ES-I3 (cell line): ENCODE data around the gene CENPC.
"Not testable (repeated sequence)": the region's sequence is repeated elsewhere in the genome, so short reads cannot be mapped to it uniquely, and the experiment has no call there.

ENCODE experiments used
- H3K36me3 ChIP-seq: 2 replicates; pipeline ENCODE4 v1.6.1; 2013; ENCODE audit warnings: mild to moderate bottlenecking, low read length, control low read depth, moderate library complexity; ENCODE audit not compliant: insufficient read depth
- H3K4me1 ChIP-seq: 2 replicates; pipeline ENCODE4 v1.6.1; 2013; ENCODE audit warnings: mild to moderate bottlenecking, control low read depth, low read length; ENCODE audit not compliant: insufficient read depth
- H3K9ac ChIP-seq: 2 replicates; pipeline ENCODE4 v1.6.1; 2013; ENCODE audit warnings: low read depth, mild to moderate bottlenecking, low read length, moderate library complexity
- H3K9me3 ChIP-seq: 2 replicates; pipeline ENCODE4 v1.6.1; 2013; ENCODE audit warnings: mild to moderate bottlenecking, low read length, moderate library complexity; ENCODE audit not compliant: control insufficient read depth, insufficient read depth

CENPC gene

GRCh38 chr4:67535280-67535840 lies 9.9 kb downstream of the CENPC start:
- Histone ChIP-seq H3K36me3 (peaks cover 11% of the 10 kb centered on the region), H3K9ac (no peak overlapping the region), H3K9me3 (peaks cover 2% of the 10 kb centered on the region; the same call in 1 of the 2 replicates), H3K4me1 (no peaks in the 10 kb centered on the region)

DNA sequence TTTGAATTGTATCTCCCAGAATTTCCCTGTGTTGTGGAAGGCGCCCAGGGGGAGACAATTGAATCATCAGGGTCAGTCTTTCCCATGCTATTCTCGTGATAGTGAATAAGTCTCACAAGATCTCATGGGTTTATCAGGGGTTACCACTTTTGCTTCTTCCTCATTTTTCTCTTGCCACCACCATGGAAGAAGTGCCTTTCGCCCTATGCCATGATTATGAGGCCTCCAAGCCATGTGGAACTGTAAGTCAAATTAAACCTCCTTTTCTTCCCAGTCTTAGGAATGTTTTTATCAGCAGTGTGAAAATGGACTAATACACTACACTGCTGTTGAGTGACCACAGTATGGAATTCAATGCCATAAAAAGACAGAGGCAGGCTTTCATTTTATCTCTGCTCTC lies 12.2 kb downstream of the CENPC start:
- Histone ChIP-seq H3K36me3 (peaks cover 11% of the 10 kb centered on the region; the same call in 1 of the 2 replicates), H3K4me1 (no peaks in the 10 kb centered on the region), H3K9me3 (peaks cover 2% of the 10 kb centered on the region; the same call in 1 of the 2 replicates), H3K9ac (no peak overlapping the region)

- not testable (repeated sequence) for H3K9ac ChIP-seq, H3K36me3 ChIP-seq, H3K4me1 ChIP-seq, H3K9me3 ChIP-seq
Observed at GRCh38 chr4:67532397-67532796, 12.9 kb downstream of the CENPC start.

DNA sequence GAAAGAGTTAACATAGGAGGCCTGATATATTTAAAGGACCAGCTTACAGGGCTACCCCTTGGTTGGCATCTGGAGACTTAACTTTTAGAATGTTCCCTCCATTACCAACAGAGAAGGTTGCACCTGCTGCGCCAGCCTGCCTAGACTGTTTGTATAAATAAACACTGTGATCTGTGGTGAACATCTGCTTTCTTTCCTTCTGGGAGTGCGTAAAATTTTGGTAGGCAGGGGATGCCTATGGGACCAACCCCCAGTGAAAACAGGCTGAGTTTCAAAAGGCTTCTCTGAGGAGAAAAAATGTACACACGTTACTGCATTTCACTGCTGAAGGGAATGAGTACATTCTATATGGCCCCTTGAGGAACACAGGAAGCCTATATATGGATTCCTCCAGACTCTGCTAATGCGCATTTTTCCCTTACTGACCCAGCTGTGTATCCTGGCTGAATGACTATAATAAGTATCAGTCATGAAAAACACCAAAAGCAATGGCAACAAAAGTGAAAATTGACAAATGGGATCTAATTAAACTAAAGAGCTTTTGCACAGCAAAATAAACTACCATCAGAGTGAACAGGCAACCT lies 13.8 kb downstream of the CENPC start:
- no peaks in the 10 kb centered on the region for H3K4me1 ChIP-seq
- H3K9ac ChIP-seq, result no peak overlapping the region
- peaks cover 6% of the 10 kb centered on the region; the same call in 1 of the 2 replicates for H3K36me3 ChIP-seq
- peaks cover 2% of the 10 kb centered on the region; the same call in 1 of the 2 replicates for H3K9me3 ChIP-seq

GRCh38 chr4:67524140-67524539 lies 21.2 kb downstream of the CENPC start:
- H3K36me3 ChIP-seq, H3K4me1 ChIP-seq, H3K9me3 ChIP-seq, H3K9ac ChIP-seq: not testable (repeated sequence)

GRCh38 chr4:67522851-67523671 lies 22.2 kb downstream of the CENPC start:
- no peaks in the 10 kb centered on the region for H3K9me3 ChIP-seq
- H3K9ac ChIP-seq, result no peak overlapping the region
- H3K4me1 ChIP-seq, result no peaks in the 10 kb centered on the region
- no peaks in the 10 kb centered on the region for H3K36me3 ChIP-seq

GRCh38 chr4:67522230-67522629 lies 23.1 kb downstream of the CENPC start:
- Histone ChIP-seq H3K4me1 (no peaks in the 10 kb centered on the region), H3K36me3 (no peaks in the 10 kb centered on the region), H3K9me3 (no peaks in the 10 kb centered on the region), H3K9ac (no peak overlapping the region)

DNA sequence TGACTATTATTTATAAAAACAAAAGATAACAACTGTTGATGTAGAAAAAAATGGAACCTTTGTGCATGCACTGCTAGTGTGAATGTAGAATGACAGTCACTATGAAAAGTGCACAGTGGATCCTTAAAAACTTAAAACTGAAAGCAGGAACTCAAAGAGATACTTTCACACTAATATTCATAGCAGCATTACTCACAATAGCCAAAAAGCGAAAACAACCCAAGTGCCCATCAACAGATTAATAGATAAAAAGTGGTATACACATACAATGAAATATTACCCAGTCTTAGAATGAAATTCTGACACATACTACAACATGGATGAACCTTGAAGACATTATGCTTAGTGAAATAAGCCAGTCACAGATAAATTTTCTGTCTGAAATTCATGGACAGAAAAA lies 23.8 kb downstream of the CENPC start:
- Histone ChIP-seq H3K4me1 (no peaks in the 10 kb centered on the region), H3K9me3 (no peaks in the 10 kb centered on the region), H3K36me3 (no peaks in the 10 kb centered on the region), H3K9ac (no peak overlapping the region)

- no peaks in the 10 kb centered on the region for H3K4me1 ChIP-seq
- H3K36me3 ChIP-seq, result no peaks in the 10 kb centered on the region
- H3K9ac ChIP-seq, result no peak overlapping the region
- H3K9me3 ChIP-seq, result no peaks in the 10 kb centered on the region
Observed at GRCh38 chr4:67520141-67520540, 25.2 kb downstream of the CENPC start.

GRCh38 chr4:67512501-67512900 lies 32.8 kb downstream of the CENPC start:
- Histone ChIP-seq H3K9ac (no peak overlapping the region), H3K4me1 (no peaks in the 10 kb centered on the region), H3K36me3 (peaks cover 12% of the 10 kb centered on the region)

GRCh38 chr4:67500373-67500772 lies 44.9 kb downstream of the CENPC start:
- Histone ChIP-seq H3K36me3 (no peaks in the 10 kb centered on the region), H3K9me3 (no peaks in the 10 kb centered on the region), H3K4me1 (no peaks in the 10 kb centered on the region), H3K9ac (no peak overlapping the region)

More at GRCh38 chr4:67512501-67512900, 32.8 kb downstream of the CENPC start:
- H3K9me3 ChIP-seq, result no peaks in the 10 kb centered on the region

DNA sequence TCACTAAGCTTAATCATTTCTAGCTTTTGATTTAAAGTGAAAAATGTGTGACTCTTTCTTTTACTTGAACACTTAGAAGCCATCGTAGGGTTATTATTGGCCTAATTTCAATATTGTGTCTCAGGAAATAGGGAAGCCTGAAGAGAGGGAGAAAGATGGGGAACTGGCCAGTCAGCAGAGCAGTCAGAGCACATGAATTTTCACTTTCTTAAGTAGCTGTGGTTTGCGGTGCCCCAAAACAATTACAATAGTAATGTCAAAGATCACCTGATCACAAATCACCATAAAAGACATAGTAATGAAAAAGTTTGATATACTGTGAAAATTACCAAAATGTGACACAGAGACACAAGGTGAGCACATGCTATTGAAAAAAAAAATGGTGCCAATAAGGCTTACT lies 45.5 kb downstream of the CENPC start:
- H3K9ac ChIP-seq, result no peak overlapping the region

DNA sequence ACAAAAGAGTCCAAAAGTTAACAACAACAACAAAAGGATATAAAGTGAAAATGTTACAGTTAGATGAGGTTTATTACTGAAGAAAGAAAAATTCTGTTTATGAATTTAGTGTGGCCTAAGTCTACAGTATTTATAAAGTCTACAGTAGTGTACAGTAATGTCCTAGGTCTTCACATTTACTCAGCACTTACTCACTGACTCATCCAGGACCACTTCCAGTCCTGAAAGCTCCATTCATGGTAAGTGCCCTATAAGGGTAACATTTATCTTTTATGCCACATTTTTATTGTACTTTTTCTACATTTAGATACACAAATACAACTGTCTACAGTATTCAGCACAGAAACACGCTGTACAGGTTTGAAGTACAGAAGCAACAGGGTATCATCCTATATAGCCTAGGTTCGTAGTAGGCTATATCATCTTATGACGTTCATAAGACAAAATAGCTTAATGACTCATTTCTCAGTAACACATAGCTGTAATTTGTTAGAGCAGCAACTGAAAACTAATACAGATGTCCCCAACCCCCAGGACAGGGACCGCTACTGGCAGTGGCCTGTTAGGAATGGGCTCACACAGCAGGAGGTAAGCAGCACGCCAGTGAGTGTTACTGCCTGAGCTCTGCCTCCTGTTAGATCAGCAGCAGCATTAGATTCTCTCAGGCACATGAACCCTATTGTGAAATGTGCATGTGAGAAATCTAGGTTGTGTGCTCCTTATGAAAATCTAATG lies 61.3 kb downstream of the CENPC start:
- Histone ChIP-seq H3K9ac (no peak overlapping the region), H3K4me1 (no peaks in the 10 kb centered on the region; the same call in 1 of the 2 replicates), H3K9me3 (no peaks in the 10 kb centered on the region), H3K36me3 (no peaks in the 10 kb centered on the region; the same call in 1 of the 2 replicates)

More for the DNA sequence above, 45.5 kb downstream of the CENPC start:
- no peaks in the 10 kb centered on the region for H3K36me3 ChIP-seq
- no peaks in the 10 kb centered on the region for H3K9me3 ChIP-seq
- H3K4me1 ChIP-seq, result no peaks in the 10 kb centered on the region

DNA sequence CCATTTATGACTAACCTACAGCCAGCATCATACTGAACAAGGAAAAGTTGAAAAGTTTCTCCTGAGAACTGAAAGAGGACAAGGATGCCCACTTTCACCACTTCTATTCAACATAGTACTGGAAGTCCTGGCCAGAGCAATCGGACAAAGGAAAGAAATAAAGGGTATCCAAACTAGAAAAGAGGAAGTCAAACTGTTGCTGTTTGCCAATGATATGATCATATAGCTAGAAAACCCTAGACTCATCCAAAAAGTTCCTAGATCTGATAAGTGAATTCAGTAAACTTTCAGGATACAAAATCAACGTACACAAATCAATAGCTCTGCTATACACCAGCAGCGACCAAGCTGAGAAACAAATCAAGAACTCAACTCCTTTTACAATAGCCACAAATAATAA lies 64.5 kb downstream of the CENPC start:
- no peaks in the 10 kb centered on the region; the same call in 1 of the 2 replicates for H3K36me3 ChIP-seq
- H3K9ac ChIP-seq, result no peak overlapping the region
- H3K9me3 ChIP-seq, result no peaks in the 10 kb centered on the region

More for the DNA sequence above, 64.5 kb downstream of the CENPC start:
- H3K4me1 ChIP-seq, result no peaks in the 10 kb centered on the region; the same call in 1 of the 2 replicates
